Epithelial cell of prostate (primary cell): Measurements from ENCODE around the gene TACR1.
"Not testable (repeated sequence)": the region's sequence is repeated elsewhere in the genome, so short reads cannot be mapped to it uniquely, and the experiment has no call there.

Experiments
- DNase-seq: peaks from one replicate; pipeline ENCODE4 v3.0.0-alpha.2; 2011; ENCODE audit warnings: low read depth, low spot score
- H3K27ac ChIP-seq: fragments of 450-650 bp; 2 replicates; pipeline ENCODE4 v1.5.1; 2017; ENCODE audit warnings: mild to moderate bottlenecking

The TACR1 gene

DNA sequence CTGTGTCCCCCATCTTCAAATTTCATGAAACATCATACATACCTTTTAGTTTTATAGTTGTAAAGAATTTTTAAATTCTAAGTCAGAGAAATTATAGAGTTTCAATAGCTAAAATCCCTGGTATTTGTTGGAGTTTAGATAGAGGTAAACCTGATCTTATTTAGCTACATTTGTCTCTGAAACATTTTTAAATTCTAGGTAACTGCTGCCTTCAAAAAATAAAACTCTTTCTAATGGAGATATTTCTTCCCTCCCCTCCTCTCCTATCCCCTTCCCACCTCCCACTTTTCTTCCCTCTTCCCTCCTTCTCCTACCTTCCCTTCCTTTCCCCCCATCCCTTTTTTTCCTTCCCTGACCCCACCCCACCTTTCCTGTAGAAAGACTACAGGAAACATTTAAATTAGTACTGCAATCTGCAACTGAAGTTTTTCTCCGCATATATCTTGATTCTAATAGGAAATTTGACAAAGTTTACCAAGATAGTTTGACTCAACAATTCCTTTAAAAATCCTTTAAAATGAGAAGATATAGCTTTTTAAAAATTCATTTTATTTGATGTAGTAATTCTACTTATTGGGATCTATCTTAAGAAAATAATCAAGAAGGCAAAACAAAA is 4.1 kb downstream of the TACR1 start:
- no peak for DNase-seq
- no peak overlapping the region for H3K27ac ChIP-seq

DNA sequence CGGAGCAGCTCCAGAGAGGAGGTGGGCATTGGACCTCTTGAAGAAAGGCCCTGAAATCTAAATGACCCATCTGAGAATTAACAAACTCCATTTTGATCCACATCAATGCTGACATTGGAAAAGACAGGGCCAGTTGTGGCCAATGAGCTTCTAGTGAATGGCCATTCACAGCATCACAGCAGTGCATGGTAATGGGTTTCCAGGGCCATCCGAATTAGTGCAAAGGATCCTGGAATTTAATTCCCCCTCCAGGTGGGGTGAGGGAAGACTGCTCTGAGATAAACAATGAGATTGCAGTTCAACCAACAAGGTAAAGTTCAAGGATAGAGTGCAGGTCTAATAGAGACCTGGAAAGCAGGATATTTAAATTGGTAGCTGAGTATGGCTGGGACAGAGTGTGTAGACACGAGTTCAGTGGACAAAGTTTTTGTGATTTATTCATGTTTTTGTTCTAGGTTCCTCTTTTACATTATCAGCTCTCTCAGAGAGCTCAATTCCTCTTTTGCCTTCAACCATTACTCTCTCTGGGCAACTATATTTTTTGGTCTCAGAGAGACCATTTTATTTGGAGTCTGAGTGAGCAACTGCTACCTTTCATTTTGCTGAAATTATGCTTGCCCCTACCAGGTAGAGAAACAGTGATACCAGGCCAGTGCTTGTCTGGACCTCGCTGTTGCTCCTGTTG is 5.0 kb downstream of the TACR1 start:
- no peak for DNase-seq

DNA sequence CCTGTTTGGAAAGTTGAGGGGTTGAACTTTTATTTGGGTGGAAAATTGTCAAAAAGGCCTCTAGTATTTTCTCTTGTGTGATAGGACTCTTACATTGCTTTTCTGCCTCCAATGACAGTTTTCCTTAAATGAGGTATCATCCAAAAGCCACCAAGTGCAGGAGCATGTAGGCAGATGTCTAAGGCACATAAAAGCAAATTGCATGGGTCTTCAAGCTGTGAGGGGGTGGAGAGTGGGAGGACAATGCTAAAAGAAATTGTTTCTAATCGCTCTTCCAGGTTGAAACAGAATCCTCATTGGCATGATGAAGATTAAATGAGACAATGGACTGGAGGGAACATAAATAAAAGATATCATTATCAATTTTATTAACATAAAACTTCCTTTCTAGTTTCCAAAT is 6.8 kb downstream of the TACR1 start:
- no peak overlapping the region for H3K27ac ChIP-seq
- DNase-seq, result no peak

More for the DNA sequence above, 5.0 kb downstream of the TACR1 start:
- H3K27ac ChIP-seq, result no peak overlapping the region

DNA sequence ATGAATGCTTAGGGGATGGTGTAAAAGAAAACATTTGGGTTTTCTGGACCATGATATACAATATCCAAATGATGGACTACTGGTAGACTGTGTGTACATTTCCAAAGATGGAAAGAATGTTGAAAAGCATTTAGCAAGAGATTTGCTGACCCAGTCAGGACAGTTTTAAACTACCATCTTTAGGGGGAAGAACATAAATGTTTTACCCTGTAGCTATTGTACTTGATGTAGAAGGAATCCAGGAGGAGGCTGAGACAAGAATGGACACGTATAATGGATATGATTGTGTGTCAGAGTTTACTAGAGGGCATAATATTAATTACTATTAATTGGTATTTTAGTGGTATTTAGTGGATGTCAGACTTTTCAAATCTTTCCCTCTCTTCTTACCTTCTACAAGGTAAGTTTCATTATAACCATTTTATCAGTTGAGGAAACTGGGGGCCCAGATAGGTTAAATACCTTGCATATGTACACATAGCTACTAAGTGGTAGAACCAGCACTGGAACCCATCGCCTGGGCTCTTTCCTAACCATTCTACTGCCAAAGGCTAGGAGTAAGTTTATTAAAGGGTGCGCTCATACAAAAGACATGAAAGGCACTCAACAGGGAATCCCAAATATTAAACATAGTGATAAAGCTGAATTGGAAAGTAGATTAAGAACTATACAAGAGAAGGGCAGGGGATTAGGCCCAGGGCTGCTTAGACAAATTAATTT is 8.9 kb downstream of the TACR1 start:
- no peak for DNase-seq
- H3K27ac ChIP-seq, result no peak overlapping the region

DNA sequence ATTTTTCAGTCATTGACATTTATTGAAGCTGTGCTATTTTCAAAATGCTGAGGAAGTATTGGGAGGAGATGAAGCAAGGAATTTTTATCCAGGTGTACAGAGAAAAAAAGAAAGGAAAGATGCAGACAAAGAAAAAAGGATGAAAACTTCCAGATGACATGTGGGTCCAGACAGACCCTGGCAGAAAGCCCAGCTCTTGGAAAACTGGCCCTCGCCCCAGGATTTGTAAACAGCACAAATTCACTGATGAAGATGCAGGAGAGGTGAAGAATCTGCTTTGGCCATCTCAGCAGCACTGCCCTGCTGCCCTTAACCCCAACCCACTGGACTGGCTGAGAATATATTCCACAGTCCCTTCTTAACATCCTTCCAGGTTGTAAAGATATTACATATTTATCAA is 12.5 kb downstream of the TACR1 start:
- DNase-seq, result no peak
- H3K27ac ChIP-seq, result no peak overlapping the region

DNA sequence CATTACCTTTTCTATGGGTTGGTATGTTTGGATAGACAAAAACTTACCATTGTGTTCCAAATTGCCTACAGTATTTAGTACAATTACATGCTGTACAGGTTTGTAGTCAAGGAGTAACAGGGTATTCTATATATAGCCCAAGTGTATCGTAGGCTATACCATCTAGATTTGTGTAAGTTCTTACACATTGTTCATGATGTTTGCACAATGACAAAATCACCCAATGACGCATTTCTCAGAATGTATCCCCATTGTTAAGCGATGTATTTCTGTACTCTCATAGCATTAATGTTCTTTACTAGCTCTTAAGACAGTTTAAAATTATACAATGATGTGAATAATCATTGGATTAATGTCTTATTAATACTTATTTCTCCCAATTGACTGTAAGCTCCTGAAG is 16.7 kb downstream of the TACR1 start:
- H3K27ac ChIP-seq, result no peak overlapping the region
- no peak for DNase-seq

DNA sequence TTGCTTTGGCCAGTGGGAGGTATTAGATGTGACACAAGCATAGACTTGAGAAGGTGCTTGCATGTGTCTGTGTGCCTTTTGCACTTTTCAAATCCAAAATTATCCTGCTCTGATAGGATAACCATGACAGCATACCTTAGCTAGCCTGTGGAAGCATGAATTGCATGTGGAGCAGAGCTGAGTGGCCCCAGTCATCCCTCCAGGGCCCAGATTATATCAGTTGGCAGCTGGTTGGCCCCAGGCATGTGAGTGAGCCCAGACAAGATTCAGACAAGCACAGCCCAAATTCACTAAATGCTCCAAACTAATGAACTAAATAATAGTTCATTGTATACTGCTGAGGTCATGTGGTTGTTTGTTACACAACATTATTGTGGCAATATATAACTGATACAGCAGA is 18.8 kb downstream of the TACR1 start:
- H3K27ac ChIP-seq, result no peak overlapping the region
- DNase-seq, result no peak

DNA sequence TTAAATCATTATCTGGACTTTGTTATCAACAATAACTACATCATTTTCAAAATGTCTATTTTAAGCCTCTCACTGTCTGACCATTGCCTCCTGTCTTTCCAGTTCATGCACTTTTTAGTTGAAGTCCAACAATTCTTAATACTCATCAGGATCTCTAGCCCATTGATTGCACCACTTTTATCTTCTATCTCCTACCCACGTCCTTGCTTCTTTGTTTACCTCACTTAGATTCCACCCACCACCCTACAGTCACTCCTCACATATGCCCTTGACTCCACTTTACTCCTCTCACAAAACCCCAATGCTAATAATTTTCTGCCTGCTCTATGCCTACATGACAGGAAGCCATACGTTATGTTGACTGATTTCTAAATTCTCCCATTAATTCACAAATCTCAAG is 21.9 kb downstream of the TACR1 start:
- no peak overlapping the region for H3K27ac ChIP-seq
- DNase-seq, result no peak

DNA sequence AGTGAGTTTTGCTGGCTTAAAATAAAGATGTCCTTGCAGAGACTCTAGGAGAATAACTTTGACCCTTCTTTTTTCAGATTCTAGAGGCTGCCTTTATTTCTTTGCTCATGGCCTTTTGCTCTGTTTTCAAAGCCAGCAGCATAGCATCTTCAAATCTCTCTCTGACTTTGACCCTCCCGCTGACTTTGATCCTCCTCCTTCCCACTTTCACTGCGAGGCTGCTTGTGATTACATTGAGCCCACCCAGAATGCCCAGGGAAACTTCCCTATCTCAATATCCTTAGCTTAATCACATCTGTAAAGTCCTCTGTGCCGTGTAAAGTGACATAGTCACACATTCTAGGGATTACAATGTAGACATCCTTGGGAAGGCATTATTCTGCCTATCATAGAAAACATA is 23.9 kb downstream of the TACR1 start:
- DNase-seq, result no peak
- H3K27ac ChIP-seq, result no peak overlapping the region

DNA sequence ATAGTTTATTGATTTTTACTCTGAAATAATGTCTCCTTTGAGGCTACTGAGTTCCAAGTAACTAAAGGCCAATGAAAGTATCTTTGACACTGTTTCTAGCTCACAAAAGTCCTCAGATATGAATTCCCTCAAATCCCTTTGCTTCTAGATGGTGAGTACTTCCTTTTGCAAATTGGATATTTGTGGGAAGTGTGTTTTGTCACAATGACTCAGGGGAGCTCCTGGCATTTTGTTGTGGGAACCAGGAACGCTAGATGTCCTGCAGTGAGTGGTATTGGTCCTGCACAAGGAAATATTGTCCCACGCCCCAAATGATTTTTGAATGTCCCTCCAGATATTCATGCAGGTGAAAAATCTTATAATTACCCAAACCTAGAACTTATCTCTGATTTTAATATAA is 24.3 kb downstream of the TACR1 start:
- no peak for DNase-seq
- no peak overlapping the region for H3K27ac ChIP-seq

DNA sequence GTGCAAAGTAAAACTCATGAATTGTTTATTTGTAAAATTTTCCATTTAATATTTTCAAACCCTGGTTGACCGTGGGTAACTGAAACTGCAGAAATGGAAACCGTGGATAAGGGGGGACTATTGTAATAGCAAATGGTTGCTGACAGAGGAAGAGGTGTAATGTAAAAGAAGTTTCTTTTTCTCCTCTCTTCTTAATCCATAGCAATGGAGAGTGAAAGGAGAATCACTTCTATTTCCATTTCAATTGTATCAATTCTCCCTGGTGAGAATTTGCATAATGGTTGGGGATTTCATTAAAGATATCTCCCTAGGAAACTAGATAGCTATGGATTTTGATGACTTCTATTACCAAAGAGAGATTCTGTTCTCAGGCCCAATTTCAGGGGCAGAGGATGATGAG is 24.8 kb downstream of the TACR1 start:
- no peak overlapping the region for H3K27ac ChIP-seq
- no peak for DNase-seq

DNA sequence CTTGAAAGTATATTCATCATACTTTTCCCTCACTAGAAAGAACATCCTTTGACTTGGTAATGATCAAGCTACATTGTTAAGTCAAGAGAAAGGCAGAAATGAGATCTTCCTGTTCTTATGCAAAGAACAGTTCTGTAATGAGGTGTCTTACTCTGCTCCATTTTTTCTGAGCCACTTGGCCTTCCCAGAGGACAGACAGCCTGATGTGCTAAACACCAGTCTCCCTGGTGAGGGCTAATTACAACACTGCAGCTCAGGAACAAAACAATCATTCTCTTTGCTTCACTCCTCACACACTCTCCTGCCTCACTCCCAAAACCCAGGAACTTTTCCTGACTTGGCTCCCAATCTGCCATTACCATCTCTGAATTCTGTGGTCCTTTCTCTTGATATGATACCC is 25.6 kb downstream of the TACR1 start:
- no peak for DNase-seq
- H3K27ac ChIP-seq, result no peak overlapping the region

DNA sequence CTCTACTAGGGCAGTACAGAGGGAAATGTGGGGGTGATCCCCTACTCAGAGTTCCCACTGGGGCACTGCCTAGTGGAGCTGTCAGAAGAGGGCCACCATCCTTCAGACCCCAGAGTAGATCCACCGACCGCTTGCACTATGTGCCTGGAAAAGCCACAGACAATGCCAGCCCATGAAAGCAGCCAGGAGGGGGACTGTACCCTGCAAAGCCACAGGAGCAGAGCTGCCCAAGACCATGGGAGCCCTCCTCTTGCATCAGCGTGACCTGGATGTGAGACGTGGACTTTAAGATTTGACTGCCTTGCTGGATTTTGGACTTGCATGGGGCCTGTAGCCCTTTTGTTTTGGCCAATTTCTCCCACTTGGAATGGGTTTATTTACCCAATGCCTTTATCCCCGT is 27.9 kb downstream of the TACR1 start:
- not testable (repeated sequence) for H3K27ac ChIP-seq, DNase-seq

DNA sequence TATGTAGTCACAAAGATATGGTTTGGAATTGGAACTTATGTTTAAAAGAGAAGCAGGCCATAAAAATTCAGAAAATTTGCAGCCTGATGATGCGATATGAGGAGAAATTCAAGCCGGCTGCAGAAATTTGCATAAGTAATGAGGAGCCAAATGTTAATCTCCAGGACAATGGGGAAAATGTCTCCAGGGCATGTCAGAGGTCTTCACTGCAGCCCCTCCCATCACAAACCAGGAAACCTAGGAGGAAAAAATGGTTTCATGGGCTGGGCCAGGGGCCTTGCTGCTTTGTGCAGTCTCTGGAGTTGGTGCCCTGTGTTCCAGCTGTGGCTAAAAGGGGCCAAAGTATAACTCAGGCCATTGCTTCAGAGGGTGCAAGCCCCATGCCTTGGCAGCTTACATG is 28.4 kb downstream of the TACR1 start:
- DNase-seq, result no peak
- no peak overlapping the region for H3K27ac ChIP-seq

DNA sequence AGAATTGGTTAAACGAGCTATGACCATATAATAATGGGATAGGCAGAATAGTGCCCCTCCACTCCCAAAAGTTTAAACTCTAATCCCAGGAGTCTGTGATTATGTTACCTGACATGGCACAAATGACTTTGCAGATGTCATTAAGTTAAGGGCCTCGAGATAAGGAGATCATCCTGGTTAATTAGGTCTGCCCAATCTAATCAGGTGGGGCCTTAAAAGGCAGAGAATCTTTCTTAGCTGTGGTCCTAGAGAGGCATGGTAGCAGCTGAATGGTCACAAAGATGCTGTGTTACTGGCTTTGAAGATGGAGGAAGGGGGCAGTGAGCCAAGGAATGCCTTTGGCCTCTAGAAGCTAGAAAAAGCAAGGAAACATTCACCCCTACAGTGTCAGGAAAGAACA is 31.1 kb downstream of the TACR1 start:
- no peak overlapping the region for H3K27ac ChIP-seq
- DNase-seq, result no peak

DNA sequence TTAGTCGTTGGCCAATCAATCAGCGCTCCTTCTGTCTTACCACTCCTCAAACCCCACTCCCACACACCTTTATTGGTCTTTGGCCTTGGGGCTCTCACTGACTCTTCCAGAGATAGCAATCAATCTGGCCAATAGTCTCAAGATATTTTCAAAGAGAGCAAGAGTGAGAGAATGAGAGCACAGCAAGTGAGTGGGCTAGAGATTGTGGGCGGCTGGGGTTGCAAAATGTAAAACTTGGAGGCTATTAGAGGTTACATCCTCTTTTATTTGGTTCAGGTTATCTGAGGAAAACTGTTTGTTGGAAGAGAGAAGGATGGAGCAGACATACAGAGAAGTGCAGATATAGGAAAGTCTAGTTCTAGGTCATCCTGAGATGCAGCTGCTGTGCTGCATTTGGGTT is 32.8 kb downstream of the TACR1 start:
- no peak for DNase-seq
- no peak overlapping the region for H3K27ac ChIP-seq

DNA sequence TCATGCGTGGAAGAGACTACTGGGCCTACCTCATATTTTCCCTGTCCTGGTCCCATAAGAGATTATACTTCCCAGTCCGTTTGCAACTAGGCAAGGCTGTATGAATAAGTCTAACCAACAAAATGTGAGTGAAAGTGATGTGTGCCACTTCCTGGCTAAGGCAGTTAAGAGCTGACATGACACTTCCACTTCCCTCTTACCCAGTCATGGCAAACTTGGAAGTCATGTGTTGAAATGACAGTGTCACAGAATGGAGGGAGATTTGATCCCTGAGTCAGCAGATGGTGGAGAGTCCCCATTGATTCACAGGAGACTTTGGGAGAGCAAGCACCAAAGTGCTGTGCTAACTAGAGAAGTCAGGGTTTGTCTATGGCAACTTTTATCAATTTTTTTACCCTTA is 36.4 kb downstream of the TACR1 start:
- DNase-seq, result no peak
- no peak overlapping the region for H3K27ac ChIP-seq

DNA sequence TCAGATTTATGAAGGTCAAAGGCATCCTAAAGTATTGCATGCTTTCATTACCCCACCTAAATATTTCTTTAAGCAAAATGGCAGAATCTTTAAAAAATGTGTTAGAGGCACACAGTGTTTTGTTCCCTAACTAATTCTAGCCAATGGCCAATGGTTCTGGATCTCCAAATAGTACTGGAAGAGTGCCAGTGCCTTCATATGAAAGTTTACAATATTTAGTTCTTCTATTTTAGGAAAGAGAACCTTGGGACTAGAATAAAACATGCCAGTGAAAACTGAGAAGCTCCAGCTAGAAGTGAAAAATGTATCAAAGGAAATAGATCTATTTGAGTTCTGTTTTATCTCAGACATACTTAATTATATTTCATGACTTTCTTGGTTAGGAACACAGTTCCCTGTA is 37.1 kb downstream of the TACR1 start:
- no peak for DNase-seq
- H3K27ac ChIP-seq, result no peak overlapping the region

DNA sequence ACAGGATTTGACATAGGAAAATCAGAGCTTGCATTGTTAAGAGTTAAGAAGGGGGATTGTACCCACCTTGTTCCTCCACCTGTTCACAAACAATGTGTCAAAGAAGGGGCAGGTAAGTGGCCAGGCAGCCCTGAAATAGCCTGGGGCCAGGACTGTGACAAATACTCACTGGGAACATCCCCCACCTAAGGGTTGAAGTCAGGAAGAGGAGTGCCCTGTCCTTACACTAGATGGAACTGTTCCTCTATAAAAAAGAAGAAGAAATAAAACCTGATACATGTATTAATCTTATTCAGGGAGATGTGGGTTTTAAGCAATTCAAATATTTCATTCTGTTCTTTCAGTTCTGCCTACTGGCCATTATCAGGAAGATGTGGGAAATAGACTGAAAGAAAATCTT is 41.9 kb downstream of the TACR1 start:
- H3K27ac ChIP-seq, result no peak overlapping the region
- DNase-seq, result no peak

DNA sequence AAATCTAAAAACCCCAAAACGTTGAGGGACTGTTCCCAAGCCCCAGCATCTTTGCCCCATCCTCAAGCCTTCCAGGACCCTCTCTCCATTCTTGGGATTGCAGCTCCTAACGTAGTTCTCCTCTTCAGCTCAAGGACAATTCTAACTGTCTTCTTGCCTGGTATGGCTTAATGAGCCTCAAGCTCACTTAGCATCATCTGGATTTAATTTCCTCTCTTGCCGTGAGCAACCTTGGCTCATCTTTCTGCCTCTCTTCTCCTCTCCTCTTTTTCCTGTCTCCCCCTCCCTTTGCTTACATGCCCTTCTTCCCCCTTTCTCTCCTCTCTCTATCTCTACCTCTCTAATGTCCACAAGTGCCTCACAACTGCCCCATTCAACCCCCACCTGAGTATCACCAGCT is 44.2 kb downstream of the TACR1 start:
- no peak for DNase-seq
- H3K27ac ChIP-seq, result no peak overlapping the region

DNA sequence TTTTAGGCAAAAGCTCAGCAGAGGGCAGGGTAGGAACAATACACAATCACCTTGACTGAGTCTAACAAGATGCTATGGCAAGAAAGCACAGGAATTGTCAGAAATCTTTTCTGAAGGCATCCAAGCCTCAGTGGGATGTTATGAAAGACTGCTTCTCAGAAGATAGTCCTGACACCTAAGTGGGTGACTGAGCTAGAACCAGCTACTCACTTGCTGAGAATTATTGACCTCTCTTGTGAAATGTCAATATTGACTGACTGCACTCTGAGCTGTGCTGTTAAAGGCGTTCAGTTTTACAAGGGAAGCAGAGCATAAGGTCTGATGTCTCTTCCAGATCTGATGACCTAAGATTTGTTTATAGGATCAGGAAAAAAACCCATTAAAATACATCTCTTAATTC is 46.1 kb downstream of the TACR1 start:
- no peak for DNase-seq
- H3K27ac ChIP-seq, result no peak overlapping the region

DNA sequence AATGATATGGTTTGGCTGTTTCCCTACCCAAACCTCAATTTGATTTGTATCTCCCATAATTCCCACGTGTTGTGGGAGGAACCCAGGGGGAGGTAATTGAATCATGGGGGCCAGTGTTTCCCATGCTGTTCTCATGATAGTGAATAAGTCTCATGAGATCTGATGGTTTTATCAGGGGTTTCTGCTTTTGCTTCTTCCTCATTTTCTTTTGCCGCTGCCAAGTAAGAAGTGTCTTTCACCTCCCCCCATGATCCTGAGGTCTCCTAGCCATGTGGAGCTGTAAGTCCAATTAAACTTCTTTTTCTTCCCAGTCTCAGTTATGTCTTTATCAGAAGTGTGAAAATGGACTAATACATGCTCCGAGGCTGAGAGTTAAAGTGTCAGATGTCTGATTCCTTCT is 47.1 kb downstream of the TACR1 start:
- H3K27ac ChIP-seq, DNase-seq: not testable (repeated sequence)
